GM12865 (cell line): Measurements from ENCODE around the gene VRK1.
A peak's percentile ranks its signal among the peaks of the same experiment; 100 is the strongest.

Experiments used
- DNase-seq: peaks from one replicate; pipeline ENCODE4 v3.0.0; 2010; ENCODE audit warnings: low read depth
- H3K4me3 ChIP-seq: 2 replicates; pipeline ENCODE4 v1.5.1; 2011; ENCODE audit warnings: mild to moderate bottlenecking, low read depth, low read length, control low read depth
- TF ChIP-seq, protein P1 (sequence below): IDR thresholded peaks from 2 replicates; pipeline ENCODE4 v1.5.1; 2011; ENCODE audit warnings: low read length, control low read depth, low read depth, inconsistent platforms; ENCODE audit not compliant: insufficient read depth; ENCODE audit errors: missing control alignments

VRK1 gene

DNA sequence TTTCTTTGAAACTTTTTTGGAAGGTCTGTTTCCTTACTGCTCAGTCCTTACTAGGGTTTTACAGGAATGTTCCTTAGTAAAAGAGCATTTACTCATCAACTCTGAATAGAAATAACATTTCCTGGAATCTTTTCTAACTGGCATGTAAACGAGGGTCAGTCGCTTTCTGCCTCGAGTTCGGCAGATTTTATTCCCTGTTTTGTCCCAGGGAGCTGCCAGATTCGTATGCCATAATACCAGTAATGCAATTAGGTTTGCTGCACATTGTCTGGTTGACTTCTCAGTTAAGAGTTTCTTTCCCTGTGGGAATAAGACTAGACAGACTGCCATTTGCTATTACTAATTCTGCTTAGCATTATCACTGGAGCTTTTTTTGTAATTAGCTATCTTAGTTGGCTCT is 91.9 kb downstream of the VRK1 start:
- H3K4me3 ChIP-seq = no peak overlapping the region
- no peak for DNase-seq
- TF ChIP-seq, protein P1, sequence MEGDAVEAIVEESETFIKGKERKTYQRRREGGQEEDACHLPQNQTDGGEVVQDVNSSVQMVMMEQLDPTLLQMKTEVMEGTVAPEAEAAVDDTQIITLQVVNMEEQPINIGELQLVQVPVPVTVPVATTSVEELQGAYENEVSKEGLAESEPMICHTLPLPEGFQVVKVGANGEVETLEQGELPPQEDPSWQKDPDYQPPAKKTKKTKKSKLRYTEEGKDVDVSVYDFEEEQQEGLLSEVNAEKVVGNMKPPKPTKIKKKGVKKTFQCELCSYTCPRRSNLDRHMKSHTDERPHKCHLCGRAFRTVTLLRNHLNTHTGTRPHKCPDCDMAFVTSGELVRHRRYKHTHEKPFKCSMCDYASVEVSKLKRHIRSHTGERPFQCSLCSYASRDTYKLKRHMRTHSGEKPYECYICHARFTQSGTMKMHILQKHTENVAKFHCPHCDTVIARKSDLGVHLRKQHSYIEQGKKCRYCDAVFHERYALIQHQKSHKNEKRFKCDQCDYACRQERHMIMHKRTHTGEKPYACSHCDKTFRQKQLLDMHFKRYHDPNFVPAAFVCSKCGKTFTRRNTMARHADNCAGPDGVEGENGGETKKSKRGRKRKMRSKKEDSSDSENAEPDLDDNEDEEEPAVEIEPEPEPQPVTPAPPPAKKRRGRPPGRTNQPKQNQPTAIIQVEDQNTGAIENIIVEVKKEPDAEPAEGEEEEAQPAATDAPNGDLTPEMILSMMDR = no peak

DNA sequence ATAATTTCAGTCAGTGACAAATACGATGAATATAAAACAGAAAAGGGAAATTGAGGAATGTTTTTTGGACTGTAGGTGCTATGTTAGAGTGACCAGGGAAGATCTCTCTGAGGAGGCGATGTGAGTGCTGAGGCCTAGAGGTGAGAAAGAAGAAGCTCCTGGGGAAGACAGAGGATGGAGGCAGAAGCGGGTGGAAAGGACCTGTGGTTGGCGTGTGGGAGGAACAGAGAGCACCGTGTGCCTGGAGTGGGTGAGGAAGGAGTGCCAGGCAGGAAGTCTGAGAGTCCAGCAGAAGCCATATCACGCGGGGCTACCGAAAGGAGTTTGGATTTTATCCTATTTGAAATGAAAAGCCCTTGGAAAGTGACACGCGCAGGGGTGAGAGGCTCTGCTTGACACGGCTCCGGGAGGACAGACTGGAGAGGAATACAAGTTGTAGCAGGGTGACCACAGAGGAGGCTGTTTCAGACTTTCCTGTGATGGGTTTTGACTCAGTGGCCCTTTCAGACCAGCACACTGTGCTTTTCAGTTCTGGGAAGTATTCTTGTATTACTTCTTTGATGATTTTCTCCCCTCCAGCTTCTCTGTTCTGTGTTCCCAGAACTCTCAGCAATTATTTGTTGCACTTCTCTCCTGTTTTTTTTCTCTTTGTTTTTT is 96.9 kb downstream of the VRK1 start:
- DNase-seq = no peak
- H3K4me3 ChIP-seq = no peak overlapping the region
- TF ChIP-seq, protein P1 = no peak

DNA sequence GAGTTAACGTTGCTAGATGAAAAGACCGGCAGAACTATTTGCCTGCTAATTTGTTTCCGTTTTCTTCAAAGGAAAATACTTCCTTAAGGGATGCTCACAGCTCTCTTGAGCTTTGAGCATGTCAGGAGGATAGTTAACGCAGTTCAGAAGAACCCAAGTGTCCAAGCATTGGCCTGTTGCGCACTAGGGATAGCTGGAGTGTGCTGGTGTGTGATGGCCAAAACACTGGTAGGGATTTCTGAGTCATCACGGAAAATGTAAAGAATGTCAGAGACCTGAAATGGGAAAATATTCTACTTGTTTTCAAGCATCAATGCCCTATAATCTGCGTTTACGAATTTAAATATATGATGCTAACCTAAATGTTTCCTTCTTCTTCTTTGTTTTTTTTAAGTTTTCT is 97.8 kb downstream of the VRK1 start:
- no peak overlapping the region for H3K4me3 ChIP-seq
- DNase-seq = no peak
- TF ChIP-seq, protein P1 = no peak

DNA sequence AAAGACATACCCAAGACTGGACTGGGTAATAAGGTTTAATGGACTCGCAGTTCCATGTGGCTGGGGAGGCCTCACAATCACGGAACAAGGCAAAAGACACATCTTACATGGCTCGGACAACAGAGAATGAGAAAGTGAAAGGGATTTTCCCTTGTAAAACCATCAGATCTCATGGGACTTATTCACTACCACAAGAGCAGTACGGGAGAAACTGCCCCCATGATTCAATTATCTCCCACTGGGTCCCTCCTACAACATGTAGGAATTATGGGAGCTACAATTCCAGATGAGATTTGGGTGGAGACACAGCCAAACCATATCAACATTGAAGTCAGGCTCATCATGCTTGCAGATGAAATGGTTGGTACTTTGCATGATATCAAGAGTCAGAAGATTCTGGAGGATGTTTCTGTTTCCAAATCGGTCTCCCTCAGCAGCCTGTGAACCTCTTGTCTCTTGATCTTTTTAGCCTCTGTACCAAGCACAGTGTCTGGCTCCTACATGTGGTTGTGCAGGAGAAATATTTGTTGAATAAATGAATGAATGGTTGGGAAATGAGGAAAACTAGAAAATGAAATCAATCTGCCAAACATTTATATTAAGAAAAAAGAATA is 98.6 kb downstream of the VRK1 start:
- H3K4me3 ChIP-seq = no peak overlapping the region
- TF ChIP-seq, protein P1 = no peak
- DNase-seq = peak; percentile 60

DNA sequence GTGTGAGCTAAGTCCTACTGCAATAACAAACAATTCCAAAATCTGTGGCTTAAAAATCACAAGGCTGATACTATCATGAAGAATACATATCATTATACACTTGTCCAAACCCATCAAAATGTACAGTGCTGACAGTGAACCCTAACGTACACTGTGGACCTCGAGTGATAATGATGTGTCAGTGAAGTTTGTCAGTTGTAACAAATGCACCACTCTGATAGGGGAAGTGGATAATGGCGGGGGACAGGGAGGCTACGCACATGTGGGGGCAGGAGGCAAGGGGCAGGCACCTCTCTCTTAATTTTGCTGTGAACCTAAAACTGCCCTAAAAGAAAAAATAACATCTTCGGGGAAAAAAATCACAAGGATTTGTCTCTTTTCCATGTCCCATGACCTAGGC is 100.0 kb downstream of the VRK1 start:
- no peak for DNase-seq
- TF ChIP-seq, protein P1 = no peak
- no peak overlapping the region for H3K4me3 ChIP-seq

DNA sequence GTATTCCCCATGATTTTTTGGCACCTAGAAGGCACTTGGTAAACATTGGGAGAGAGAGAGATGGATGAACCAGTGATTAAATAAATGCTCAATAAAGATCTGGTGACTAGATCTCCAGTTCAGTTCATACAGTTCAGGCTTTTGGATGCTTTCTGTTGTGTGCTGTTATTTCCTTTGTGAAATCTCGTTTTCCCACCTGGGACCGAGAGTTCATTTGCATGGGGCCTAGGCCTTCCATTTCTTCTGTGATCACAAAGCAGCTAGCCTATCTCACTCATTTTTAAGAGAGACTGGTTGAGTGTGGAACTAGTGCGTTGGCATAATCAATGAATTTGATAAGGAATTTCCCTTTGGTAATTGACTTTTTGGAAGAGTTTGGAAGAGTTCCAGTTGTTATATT is 104.0 kb downstream of the VRK1 start:
- DNase-seq = peak; percentile 80
- H3K4me3 ChIP-seq = no peak overlapping the region
- TF ChIP-seq, protein P1 = no peak

DNA sequence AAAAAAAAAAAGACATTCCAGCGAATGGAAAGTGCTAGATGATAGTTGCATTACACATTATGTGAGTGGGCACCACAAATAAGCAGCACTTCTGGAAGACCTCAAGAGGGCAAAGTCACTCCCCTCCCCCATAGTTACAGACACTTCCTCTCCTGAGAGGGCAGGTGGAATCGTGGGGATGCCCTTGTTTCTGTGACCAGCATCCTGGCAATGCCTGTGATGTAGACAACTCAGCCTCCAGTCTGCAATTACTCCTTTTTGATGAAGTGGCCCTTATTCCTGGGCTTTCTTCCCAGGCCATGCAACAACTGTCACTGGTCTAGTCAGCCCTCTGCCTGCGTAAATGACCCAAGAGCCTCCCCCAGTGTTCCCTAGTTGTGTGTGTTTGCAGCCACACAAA is 104.8 kb downstream of the VRK1 start:
- TF ChIP-seq, protein P1 = no peak
- no peak overlapping the region for H3K4me3 ChIP-seq
- DNase-seq = no peak
